Stimulated activated CD4-positive, alpha-beta T cell treated with anti-CD3 and anti-CD28 coated beads, TNF-alpha, amount 100 ng/mL, for 4 hours (primary cell): Measurements from ENCODE around the gene TBC1D4.

ENCODE experiments used
- DNase-seq, 3 experiments: peaks; one replicate each; pipeline ENCODE4 v3.0.0-alpha.2; 2020; ENCODE audit warnings: low read depth in 3 of 3

The TBC1D4 gene

DNA sequence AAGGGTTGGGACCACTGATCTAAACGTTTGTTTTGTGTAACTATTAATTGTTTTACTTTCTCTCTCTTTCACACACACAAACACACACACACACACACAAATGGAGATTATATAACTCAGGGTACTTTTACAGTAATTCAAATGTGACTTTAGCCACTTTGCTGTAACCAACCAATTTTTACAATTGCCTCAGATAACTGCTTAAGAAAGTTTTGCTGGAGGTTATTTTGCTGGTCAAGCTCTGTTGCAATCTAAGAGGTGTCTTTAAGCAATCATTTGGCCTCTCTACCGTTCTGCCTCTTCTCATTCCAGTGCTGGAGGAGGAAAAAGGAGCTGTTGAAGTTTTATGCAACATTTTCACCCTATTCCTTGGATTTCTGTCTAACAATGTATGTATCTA lies 63.0 kb downstream of the TBC1D4 start:
- no peak for DNase-seq

DNA sequence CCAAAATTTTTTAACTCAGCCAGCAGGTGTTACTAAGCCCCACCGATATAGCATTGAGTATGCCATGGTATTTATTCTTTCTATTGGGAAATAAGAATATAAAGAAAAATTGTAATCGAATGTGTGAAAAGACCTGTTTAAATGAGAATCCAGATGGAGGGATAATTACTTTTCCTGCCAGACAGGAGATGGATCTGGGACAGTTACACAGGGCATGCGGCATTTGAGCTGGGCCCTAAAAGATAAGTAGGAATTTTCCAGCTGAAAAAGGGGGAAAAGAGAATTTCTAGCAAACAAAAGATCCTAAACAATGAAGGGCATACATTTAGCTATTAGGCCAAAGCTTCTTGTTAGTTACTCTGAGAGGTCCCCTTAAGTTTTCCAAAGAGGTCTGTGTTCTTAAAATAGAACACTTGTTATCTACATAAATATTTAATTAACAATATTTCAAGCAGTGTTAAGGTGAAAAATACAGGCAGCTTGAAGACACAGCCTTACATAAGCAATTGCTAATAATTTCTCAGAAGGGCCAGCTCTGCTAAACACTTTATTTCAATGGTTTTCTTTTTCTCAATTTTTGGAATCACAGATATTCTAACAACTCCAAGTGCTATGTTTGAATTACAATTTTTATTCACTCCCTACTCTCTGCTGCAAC lies 63.7 kb downstream of the TBC1D4 start:
- no peak for DNase-seq

DNA sequence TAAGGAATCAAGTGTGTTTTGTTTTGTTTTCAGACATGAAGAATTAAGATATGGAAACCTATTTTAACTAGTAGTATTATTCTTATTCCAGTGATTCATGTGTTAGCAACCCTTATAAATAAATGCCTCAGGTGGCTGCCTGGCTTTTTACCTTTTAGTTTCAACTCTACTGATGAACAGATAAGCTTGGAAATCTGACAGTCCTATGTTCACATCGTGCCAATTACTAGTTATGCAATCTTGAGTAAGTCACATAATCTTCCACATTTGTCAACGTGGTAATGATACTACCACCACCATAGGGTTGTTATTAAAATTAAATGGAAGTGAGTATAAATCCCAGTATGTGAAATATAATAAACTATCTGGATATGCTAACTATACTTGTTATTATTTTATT lies 64.3 kb downstream of the TBC1D4 start:
- no peak for DNase-seq

DNA sequence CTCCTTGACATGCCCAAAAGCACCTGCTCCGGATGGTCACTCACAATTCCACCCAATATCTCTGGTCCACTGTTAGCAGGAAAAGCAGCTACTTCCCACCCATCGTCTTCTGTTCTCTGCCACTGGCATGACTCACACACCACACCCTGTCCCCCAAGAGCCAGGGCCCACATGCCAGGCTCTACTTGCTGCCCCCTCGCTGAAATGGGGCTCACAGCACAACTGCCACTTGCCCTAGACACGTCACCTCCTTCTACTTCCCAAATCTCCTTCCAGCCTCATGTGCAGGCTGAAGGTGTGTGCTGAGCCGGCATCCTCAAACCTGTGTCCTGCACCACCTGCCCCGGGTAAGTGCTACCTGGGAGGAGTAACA lies 65.0 kb downstream of the TBC1D4 start:
- no peak for DNase-seq

DNA sequence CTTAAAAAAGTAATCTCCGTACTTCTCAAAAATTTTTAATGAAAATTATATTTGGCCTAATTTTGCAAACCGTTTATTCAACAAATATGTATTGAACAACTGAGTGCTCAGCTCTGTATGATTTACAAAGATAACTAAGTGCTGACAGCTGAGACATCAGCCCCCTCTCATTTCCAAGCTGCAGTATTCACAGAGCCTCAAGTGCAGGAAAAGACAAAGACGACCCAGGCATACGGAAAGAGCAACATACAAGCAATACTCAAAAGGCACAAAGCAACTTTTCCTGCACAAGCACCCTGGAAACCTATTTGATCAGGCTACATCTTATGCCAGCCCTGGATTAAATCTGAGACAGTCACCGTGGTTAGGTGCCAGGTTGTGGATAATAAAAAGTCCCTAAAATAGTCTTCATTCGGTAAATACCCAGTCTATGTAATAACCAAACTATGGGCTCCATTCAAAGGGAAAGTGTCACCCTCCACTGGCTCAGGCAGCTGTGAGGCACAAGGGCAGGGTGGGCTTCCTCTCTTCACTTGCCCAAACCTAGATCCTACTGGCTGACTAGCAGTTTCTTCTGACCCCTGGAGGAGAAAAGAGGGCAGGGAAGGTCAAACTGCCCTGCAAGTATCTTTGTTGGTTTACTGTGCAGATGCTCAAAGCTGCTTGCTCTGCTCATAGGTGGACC lies 65.5 kb downstream of the TBC1D4 start:
- DNase-seq = no peak

DNA sequence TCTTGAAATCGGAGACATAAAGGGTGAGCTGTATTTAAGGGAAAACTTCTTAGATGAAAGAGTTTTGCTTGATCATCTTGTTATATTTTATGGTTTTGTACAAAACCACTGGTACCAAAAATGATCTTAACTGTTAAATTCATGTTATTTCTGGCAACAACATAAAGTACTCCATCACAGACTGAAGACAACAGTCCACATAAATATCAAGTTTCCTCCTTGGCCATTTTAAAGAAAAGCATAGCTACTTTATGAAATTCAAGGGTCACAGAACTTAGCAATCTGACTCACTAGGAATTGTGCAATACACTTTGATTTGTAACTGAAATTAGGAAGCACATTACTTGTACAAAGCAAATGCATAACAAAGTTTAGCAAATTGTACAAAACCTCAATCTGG lies 66.3 kb downstream of the TBC1D4 start:
- no peak for DNase-seq

DNA sequence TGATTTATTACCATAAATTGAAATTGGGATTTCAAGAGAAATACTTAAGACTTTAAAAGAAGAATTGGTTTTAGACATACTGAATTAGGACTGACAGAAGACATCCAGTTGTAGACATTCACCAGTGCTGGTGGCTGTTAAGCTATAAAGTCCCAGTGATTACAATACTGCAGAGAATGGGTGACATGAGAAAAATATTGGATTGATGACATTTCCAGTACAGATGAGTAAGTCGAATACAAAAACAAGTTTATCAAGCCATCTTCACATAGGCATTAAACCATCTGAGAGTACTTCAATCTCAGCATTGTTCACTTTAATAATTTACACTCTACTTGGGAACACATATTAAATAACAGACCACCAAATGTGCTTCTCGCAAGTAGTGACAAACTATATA lies 66.8 kb downstream of the TBC1D4 start:
- DNase-seq = no peak

DNA sequence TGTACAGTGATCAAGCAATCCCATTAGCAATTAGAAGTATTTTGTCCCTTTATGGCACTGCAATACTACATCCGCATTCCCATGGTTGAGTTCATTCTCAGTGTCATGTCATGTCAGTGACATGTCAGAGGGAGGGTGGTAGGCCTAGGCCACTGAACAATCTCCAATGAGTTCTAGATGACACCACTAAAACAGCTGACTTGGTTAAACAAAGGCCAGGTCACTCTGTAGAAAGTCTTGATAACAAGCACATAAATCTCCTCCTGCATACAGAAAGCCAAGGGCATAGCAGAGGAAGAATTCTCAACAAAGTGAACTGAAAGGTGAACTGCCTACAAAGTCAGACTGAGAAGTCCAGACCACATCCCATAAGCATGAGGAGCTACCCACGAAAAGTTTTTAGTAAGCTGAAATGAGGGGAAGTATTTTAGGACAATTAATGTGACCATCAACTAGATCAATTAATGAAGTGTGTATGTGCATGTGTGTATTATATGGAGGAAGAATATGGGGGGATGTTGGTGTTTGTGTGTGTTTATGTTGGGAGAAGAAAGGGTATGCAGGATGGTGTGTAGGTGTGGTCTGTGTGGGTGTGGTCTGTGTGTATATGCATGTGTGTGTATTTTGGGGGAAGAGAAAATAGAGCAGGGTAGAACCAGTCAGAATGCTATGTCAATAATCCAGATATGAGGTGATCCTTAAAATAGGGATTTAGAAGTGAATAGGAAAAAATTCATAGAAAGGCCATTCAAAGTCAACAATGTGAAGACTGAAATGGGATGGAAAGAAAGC lies 67.7 kb downstream of the TBC1D4 start:
- no peak for DNase-seq

DNA sequence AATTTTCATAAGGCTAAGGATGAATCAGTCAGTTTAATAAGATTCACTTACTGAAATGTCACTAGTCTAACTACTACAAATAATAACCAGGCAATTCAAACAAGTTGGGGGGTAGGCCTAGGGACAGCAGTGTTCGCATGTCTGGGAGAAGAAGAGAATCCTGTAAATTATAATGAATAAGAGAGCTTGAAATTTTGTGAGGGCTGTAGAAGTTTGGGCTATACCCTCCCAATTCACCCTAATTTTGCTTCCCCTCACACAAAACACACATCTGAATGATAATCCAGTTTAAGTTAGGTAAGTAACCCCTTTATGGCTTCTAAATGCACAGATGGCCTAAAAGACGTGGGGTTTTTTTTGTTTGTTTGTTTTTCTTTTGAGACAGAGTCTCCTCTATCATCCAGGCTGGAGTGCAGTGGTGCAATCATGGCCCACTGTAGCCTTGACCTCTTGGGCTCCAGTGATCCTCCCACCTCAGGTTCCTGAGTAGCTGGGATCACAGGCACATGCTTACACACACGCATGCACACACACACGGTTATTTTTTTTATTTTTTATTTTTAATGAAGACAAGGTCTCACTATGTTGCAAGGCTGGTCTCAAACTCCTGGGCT lies 69.9 kb downstream of the TBC1D4 start:
- no peak for DNase-seq

DNA sequence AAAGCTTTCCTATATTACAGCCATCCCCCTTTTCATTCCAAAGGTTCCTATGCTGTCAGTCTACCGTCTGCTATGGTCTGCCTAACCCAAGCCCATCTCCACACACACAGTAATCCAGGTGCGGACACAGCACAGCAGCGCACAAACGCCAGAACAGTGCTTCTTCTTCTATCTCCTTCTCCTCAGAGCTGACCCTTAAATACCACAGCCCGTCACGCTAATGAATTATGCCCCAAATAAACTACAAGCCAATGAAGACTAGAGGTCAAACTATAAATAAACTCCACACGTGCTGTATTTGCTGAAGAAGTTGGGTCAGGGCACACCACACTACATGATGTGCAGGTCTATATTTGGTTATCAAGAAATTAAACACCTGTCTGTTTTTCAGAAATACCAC lies 71.8 kb downstream of the TBC1D4 start:
- no peak for DNase-seq

DNA sequence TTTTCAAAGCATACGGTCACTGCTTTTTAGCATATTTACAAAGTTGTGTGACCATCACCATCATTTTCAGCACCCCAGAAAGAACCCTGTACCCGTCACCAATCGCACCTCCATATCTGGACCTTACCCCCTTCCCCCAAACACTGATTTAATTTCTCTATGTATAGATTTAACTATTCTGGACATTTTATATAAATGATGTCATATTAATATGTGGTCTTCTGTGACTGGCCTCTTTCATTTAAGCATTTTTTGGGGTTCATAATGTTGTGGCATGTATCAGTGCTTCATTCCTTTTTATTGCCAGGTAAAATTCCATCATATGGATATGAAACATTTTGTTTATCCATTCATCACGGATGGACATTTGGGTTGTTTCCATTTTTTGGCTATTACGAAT lies 74.0 kb downstream of the TBC1D4 start:
- DNase-seq = no peak

DNA sequence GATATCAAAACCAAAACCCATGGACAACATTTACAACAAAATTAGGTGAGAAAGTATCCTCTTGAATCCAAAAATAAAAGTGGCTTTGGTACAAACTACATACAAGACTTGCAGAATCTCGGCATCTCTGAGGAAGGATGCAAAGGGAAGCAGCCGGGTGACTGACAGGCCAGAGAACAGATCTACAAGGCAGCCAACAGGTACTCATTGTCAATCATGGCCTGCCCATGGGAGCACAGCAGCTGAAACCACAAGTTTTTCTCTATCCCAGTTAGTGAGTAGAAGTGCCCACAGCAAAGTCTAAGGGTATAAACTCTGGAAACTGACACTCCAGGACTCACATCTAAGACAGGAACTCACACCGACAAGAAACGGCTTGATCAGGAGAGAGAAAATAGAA lies 74.5 kb downstream of the TBC1D4 start:
- DNase-seq = no peak

DNA sequence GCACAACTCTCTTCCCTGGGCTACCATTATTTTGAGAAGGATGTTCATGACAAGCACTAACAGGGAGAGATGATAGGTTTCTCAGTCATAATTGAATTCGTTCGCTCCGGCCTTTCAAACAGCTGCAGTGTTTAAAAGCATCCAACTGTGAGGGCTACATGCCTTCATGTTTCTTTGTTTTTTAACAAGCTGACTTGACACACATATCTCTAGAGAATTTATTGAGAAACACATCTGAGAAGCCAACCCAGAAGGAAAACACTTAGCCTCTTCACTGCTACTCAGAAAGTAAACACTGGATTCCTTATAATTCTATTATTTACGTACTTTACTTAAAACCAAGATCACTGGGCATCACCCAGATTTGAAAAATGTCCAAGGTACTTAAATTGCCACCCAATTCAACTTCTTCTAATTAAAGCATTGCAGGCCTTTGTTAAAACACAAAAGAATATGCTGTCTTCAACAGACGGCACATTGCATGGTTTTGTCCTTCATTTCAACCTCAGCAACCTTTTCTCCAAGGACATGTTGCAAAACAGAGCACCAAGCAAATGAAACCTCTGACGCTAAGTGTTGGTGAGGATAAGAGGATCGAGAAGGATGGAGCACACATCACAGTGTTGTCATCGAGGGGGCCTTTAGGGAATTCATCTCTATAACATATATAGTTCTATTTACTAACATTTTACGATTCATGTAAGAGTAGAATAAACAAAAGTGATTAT lies 75.8 kb downstream of the TBC1D4 start:
- DNase-seq = no peak

DNA sequence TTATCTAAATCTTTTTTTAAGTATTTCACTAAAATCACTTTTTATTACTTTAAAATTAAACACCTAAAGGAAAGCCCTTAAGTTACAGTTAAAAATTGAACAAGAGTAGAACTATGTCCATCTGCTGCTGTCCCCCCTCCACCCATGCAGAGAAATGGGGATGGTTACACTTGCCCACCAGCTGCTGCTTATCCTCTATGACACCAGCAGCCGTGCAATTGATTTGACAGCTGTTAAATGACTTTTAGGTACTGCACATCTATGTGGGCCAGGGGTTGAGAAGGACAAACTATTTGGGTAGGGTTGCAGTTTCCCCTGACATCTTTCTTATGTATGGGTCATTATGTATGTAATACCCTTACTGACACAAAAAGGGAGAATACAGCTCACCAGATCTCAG lies 77.2 kb downstream of the TBC1D4 start:
- DNase-seq = no peak

DNA sequence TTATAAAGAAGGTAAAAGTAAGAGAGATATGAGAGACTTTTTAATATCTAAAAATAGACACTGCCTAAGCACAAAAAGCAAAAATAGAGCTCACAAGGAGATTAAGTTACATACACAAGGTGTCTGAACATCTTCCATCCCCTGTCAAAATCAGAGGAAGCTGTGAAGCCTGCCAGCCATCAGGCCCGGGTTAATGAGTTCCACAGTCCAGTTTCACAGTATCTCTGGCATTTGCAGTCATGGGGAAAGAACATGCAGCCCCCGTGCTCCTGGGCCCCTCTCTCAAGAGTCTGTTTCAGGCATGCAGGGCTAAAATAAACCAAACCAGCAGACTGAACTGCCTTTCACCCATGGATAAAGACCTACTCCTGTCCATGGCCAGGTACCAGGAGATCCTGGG lies 79.2 kb downstream of the TBC1D4 start:
- DNase-seq = no peak

DNA sequence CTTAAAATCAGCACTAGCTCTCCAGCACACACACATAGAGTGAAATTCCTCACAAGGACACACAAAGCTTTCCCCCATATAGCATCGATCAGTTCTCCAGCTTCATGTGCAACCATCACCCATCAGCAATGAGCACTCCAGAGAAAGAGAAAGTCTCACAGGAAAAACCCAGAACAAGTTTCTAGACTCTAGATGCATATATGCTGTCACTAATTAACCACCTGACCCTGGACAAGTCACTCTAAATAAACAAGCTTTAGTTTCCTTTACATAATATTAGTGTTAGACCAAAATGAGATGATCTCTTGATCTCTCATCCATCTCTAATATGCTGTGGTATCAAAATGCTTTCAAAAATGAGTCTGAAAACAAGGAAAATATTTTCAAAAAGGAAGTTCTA lies 81.2 kb downstream of the TBC1D4 start:
- DNase-seq = no peak

DNA sequence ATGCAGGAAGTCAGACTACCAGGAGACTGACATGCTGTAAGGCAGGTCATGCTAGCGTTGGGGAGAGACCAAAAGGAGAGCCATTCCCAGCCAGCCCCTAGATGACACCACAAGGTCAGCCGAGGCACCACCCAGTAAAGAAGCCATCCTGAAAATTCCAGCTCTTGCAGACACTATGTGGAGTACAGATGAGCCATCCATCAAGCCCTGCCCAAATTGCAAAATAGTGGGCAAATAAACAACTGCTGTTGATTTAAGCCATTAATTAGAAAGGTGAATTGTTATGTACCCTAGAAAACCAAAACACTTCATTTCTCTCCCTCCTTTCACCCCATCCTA lies 82.1 kb downstream of the TBC1D4 start:
- DNase-seq = no peak

DNA sequence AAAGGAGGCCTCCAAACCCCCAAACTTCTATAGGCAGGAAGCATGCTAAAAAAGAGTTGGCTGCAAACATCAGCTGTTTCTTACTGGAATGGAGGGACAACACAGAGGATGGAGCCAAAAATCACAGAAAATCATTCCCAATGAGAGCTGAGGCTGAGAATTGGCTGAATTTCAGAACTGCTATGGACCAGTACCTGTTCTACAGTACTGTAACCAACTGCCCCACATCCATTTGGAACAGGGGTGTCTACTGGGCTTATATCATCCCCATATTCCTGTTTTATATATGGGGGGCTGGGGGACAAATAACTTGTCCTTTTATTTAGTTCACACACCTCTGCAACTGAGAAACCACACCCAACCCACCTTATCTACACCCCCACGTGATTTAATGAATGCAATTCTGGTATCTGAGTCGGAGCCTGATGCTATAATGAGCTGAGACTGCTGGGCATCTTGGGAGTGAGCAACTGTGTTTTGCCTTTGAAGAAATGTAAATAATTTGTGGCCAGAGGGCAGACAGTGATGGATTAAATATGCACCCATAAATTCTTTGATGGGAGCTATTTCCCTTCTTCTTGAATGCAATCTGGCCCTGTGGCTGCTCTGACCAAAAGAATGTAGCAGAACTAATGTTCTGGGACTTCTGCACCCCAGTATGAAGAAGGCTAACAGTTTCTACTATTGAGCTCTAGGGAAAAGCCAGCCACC lies 82.6 kb downstream of the TBC1D4 start:
- DNase-seq = no peak

DNA sequence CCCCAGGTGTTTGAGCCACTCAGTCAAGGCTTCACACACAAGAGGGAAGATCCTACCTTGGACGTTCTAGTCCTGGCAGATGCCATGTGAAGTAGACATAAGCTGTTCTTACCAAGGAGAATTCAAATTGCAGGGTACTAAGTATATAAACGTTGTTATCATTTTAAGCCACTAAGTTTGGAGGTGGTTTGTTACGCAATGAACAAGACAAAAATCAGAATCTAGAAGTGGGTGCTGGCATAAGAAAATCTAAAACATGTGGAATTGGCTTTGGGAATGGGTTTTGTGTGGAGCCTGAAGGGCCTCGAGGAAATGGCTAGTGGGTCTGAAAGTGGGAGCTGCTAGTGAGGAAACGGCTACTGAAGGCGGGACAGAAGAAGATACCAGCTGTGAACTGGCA lies 83.9 kb downstream of the TBC1D4 start:
- no peak for DNase-seq

DNA sequence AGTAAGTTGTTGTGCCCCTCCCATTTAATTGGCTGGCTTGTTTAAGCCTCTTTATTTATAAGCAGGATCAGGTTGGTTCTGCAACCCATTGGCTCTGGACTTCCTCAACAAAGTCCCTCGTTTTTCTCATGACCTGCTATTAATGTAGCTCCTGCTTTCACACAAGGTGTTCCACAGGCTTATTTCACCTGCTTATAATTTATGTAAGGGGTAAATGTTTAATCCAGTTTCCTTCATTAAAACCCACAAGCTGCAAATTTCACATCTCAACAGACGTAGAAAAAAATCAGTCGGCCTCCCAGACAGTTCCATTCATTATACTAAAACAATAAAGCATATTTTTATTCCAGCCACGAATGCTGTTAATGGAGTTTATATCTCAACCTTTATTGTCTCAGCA lies 86.1 kb downstream of the TBC1D4 start:
- DNase-seq = no peak

DNA sequence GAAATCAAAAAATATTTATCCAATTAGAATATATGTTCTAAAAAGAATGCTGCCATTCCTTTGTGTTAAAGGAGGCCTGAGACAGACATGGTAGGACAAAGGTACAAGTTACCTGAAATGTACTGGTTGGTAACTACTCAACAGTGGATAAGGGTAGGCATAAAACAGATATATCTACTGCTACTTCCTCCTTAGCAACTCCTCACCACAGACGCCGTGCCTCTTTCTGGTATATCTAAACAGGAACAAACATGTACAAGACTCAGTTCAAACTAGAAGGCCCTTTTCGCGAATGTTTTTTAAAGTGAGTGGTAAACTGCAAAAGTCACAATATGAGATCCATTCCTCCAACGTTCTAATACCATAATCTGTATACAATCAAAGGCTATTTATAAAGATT lies 86.9 kb downstream of the TBC1D4 start:
- no peak for DNase-seq
